ENCODE results near the gene HAGH.

Gene HAGH

DNA sequence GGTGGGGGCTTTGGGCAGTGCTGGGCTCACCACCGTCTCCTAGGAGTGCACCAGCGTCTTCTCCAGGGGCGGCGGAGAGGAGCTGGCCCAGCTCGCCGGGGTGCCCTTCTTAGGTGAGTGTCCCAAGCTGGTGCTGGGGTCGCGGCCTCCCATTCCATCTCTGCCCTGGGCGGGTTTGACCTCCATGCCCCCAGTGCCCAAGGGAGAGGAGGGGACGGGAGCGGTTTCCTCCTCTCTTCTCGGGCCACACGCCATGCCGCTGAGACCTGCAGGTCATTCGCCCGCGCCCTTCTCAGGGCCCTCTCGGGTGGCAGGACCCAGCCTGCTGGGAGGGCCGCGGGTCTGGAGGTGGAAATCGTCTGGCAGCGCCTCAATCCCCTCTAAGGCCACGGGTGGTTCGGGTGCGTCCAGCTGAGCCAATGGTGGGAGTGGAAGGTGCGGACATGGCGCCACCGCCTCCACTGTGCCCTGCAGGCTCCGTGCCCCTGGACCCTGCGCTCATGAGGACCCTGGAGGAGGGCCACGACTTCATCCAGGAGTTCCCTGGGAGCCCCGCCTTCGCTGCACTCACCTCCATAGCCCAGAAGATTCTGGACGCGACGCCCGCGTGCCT lies 38.4 kb downstream of the HAGH start:
- Histone ChIP-seq H3K4me2 (no peak overlapping the region), H4K20me1 (peaks cover 96% of the 10 kb centered on the region), H3K27me3 (no peaks in the 10 kb centered on the region), H3K4me3 (no peak overlapping the region), H3K9me3 (no peaks in the 10 kb centered on the region), H3K27ac (no peak overlapping the region), H3K9ac (no peak overlapping the region), H3K4me1 (peaks cover 15% of the 10 kb centered on the region), H3K36me3 (peaks cover 82% of the 10 kb centered on the region)
- TF ChIP-seq Cebpa-rat (IDR thresholded peaks at IDR 0.05): no peak

DNA sequence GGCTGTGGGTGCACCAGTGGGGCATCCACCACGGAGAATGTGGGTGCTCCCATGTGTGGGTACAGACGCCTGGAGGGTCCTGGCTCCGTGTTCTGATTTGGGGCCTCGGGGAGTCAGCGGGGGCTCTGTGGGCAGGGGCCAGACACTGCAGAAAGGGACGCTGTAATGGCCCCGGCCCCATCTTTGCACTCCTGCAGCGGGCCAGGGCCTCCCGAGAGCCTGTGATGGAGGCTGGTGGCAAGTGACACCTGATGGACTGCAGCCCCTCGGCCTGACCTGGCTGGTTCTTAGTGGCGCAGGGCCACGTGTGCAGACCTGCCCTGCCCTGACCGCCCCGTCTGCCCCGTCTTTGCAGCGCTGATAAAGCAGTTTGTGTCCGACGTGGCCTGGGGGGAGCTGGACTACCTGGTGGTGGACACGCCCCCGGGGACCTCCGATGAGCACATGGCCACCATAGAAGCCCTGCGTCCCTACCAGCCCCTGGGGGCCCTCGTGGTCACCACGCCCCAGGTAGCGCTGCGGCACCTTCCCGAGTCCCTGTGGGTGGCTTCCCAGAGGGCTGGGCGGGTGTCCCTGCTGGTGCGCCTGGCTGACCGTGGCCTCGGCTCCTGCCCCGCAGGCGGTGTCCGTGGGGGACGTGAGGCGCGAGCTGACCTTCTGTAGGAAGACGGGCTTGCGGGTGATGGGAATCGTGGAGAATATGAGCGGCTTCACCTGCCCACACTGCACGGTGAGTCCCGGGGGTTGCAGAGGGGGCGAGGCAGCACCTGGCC lies 39.1 kb downstream of the HAGH start:
- Histone ChIP-seq H3K9ac (no peak overlapping the region), H3K27me3 (no peaks in the 10 kb centered on the region), H3K4me3 (no peak overlapping the region), H3K27ac (no peak overlapping the region), H3K36me3 (peaks cover 78% of the 10 kb centered on the region), H3K9me3 (no peaks in the 10 kb centered on the region), H3K4me1 (peaks cover 15% of the 10 kb centered on the region), H4K20me1 (peaks cover 96% of the 10 kb centered on the region), H3K4me2 (no peak overlapping the region)
- TF ChIP-seq Cebpa-rat (IDR thresholded peaks at IDR 0.05): no peak

DNA sequence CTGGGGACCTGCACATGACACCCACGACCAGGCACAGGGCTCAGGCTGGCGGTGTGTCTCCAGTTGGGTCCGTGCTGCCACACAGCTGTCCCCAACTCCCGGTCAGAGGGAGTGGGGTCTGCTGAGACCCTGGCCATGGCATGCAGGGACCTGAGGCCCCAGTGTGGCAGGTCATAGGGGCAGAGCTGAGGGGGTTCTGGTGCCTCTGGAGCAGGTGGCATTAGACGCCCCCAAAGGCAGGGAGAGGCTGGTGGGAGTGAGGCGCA lies 39.6 kb downstream of the HAGH start:
- Histone ChIP-seq H3K4me1 (peaks cover 15% of the 10 kb centered on the region), H3K9ac (no peak overlapping the region), H3K27ac (no peak overlapping the region), H3K4me3 (no peak overlapping the region), H3K27me3 (no peaks in the 10 kb centered on the region), H3K4me2 (no peak overlapping the region), H4K20me1 (peaks cover 94% of the 10 kb centered on the region), H3K36me3 (peaks cover 73% of the 10 kb centered on the region), H3K9me3 (no peaks in the 10 kb centered on the region)
- no peak for TF ChIP-seq Cebpa-rat (IDR thresholded peaks at IDR 0.05)

DNA sequence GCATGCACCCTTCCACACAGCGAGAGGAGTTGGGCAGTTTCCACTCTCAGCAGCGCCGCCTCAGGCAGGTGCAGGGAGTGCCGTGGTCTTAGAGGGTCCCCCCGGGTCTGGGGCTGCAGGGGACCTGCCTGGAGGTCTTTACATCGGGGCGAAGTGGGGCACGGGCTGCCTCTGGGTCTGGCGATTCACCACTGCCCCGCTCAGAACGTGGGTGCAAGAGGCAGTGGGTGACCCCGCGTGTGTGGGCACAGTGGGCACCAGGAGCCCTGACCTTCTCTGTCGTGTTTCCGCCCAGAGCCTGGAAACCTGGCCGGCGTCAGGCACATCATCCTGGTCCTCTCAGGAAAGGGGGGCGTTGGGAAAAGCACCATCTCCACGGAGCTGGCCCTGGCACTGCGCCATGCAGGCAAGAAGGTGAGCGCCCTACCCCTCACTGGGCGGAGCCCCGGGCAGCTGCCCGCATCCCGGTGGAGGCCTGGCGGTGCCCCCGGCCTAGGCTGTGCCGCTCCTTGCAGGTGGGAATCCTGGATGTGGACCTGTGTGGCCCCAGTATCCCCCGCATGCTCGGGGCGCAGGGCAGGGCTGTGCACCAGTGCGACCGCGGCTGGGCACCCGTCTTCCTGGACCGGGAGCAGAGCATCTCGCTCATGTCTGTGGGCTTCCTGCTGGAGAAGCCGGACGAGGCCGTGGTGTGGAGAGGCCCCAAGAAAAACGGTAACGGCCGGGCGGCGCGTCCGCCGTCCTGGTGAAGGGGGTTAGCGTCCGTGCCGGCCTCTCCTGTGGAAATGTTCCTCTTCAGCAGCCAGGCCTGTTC lies 40.2 kb downstream of the HAGH start:
- Histone ChIP-seq H3K27me3 (no peaks in the 10 kb centered on the region), H3K4me2 (no peak overlapping the region), H3K9me3 (no peaks in the 10 kb centered on the region), H4K20me1 (peaks cover 94% of the 10 kb centered on the region), H3K4me1 (peaks cover 19% of the 10 kb centered on the region), H3K9ac (no peak overlapping the region), H3K27ac (no peak overlapping the region), H3K36me3 (peaks cover 68% of the 10 kb centered on the region), H3K4me3 (no peak overlapping the region)
- no peak for TF ChIP-seq Cebpa-rat (IDR thresholded peaks at IDR 0.05)

DNA sequence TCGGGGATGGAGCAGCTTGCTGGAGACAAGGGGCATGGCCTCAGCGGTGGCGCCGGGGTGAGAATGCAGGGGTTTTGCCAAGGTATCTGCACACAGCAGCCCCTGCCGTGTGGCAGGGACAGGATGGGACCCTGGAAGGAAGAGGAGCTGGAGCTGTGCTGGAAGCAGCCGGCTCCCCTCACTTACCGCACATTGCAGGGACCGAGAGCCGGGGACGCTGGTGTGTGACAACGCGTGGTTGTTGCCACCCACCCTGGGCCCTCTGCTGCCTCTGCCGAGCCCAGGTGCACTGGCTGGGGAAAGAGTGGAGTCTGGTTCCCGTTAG lies 40.8 kb downstream of the HAGH start:
- Histone ChIP-seq H3K9me3 (no peaks in the 10 kb centered on the region), H3K27ac (no peak overlapping the region), H4K20me1 (peaks cover 94% of the 10 kb centered on the region), H3K4me1 (peaks cover 25% of the 10 kb centered on the region), H3K27me3 (no peaks in the 10 kb centered on the region), H3K9ac (no peak overlapping the region), H3K36me3 (peaks cover 66% of the 10 kb centered on the region), H3K4me3 (no peak overlapping the region), H3K4me2 (no peak overlapping the region)
- no peak for TF ChIP-seq Cebpa-rat (IDR thresholded peaks at IDR 0.05)

DNA sequence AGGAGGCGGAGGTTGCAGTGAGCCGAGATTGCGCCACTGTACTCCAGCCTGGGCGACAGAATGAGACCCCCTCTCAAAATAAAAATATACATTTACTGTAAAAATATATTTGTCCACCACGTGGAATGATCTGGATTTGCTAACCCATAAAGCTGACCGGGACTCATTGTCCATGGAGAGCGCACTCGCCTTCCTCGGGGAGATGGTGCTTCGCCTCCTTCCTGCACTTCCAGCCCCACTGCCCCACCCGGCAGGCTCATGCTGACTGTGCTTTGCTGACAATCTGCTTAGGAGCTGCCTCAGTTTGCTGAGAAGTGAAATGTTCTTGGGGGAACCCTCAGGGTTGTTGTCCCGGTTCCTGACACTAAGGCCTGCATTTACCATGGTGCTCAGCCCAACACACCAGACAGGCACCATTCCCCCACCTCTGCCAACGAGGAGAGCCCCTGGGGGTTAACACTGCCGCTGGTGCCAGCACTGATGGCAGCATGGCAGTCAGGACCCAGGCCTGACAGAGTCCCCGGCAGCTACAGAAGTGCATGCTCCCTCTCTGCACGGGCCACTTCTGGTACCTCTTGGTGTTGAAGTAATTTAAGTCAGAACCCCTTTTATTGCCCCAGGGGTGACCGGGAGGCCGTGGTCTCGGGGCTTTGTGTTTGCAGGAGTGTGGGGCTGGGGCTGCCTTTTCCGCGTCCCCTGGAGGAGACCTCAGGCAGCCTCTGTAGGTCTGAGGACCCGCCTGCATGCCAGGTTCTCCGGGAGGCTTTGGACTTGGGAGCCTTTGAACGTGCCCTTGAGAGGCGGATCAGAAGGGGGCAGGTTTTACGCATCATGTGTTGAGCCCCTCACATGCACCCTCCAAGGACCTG lies 41.4 kb downstream of the HAGH start:
- Histone ChIP-seq H3K4me3 (no peak overlapping the region), H3K27me3 (no peaks in the 10 kb centered on the region), H3K4me2 (no peak overlapping the region), H4K20me1 (peaks cover 94% of the 10 kb centered on the region), H3K36me3 (peaks cover 66% of the 10 kb centered on the region), H3K4me1 (peaks cover 28% of the 10 kb centered on the region), H3K27ac (no peak overlapping the region), H3K9ac (no peak overlapping the region), H3K9me3 (no peaks in the 10 kb centered on the region)
- no peak for TF ChIP-seq Cebpa-rat (IDR thresholded peaks at IDR 0.05)

DNA sequence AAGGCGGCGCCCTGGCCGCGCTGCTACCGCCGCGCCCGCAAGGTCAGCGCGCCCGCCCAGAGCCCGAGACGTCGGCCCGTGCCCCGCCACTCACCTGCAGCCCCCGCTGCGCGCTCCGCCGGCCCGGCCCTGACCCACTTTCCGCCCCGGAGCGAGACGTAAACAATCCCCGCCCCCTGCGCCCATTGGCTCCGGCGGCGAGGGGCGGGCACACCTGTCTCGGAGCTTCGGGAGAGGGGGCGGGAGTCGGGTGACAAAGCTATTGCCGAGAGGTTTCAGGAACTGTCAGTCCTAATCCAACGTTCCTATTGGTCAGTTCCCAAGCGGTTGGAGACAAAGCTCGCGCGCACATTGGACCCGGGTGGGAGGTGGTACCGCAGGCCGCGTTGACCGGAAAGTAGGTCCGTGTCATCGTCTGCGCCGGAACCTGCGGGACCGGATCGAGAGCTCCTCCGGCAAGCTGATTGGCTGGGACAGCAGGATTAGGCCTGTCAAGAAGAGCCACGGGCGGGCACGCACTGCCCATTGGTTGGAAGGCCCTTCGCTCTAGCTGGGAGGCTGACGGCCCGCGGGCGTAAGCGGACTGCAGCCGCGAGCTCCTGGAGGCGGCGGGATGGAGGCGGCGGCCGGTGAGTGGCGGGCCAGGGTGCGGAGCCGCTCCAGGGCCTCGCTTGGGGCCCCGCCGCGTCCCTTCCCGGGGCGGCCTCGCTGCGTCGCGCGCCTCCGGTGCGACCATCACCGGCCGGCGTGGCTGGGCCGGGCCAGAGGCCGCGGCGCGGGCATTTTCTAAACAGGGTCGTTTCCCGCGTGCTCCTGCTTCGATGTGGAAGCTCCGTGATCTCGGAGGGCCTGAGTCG lies 44.0 kb downstream of the HAGH start, which contains the start of the genes NUBP2 and SPSB3:
TSS of gene NUBP2 (plus strand) at position 553 of the 857 bp plus-strand sequence. CDS start at position 614, 61 bp downstream.
TSS of gene SPSB3 (minus strand) at position 164 of the 857 bp plus-strand sequence. CDS start 1,088 bp downstream, outside the sequence.
- Histone ChIP-seq H4K20me1 (peaks cover 94% of the 10 kb centered on the region), H3K4me2 (peak within 1 kb of the TSS; percentile 97), H3K27ac (peak within 1 kb of the TSS; percentile 91), H3K4me3 (peak within 1 kb of the TSS; percentile 97), H3K36me3 (peaks cover 66% of the 10 kb centered on the region), H3K27me3 (no peaks in the 10 kb centered on the region), H3K4me1 (peaks cover 28% of the 10 kb centered on the region), H3K9me3 (no peaks in the 10 kb centered on the region), H3K9ac (peak within 1 kb of the TSS; percentile 94)
- TF ChIP-seq Cebpa-rat (IDR thresholded peaks at IDR 0.05): no peak

DNA sequence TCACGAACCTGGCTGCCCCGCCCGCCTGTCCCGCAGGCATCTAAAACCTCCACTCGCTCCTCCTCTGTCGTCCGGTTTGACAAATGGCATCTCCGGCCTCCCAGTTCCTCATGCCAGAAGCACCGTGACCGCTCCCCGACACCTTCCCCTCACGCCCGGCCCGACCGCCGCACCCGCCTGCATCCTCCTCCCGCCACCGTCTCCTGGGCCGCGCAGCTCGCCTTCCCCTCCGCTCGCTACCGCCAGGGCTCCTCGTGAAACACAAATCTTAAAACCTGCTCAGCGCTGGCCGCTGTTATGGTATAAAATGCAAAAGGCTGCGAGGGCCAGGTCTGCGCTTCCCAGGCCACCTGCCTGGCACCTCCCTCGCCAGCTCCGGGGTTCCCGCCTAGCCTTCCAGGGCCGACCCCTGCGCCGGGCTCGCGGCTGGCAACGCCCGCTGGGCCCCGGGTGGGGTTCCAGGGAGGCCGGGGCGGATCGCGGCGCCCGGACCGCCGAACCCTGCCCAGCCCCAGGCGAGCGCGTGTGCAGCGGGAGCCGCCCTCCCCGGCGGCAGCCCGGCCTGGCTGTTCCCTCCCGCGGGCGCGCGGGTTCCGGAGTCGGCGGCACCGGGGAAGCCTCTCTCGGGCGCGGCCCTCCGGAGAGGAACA lies 44.7 kb downstream of the HAGH start:
- Histone ChIP-seq H3K9ac (peak overlapping the region; percentile 94), H3K4me1 (peaks cover 35% of the 10 kb centered on the region), H3K36me3 (peaks cover 66% of the 10 kb centered on the region), H3K27me3 (no peaks in the 10 kb centered on the region), H3K4me3 (peak overlapping the region; percentile 97), H4K20me1 (peaks cover 94% of the 10 kb centered on the region), H3K4me2 (peak overlapping the region; percentile 97), H3K9me3 (no peaks in the 10 kb centered on the region), H3K27ac (peak overlapping the region; percentile 87)
- TF ChIP-seq Cebpa-rat (IDR thresholded peaks at IDR 0.05): no peak

Measured in BLaER1 (cell line).